ENCODE results near the gene KCTD19.
"Not testable (repeated sequence)": the region's sequence is repeated elsewhere in the genome, so short reads cannot be mapped to it uniquely, and the experiment has no call there.

The KCTD19 gene

DNA sequence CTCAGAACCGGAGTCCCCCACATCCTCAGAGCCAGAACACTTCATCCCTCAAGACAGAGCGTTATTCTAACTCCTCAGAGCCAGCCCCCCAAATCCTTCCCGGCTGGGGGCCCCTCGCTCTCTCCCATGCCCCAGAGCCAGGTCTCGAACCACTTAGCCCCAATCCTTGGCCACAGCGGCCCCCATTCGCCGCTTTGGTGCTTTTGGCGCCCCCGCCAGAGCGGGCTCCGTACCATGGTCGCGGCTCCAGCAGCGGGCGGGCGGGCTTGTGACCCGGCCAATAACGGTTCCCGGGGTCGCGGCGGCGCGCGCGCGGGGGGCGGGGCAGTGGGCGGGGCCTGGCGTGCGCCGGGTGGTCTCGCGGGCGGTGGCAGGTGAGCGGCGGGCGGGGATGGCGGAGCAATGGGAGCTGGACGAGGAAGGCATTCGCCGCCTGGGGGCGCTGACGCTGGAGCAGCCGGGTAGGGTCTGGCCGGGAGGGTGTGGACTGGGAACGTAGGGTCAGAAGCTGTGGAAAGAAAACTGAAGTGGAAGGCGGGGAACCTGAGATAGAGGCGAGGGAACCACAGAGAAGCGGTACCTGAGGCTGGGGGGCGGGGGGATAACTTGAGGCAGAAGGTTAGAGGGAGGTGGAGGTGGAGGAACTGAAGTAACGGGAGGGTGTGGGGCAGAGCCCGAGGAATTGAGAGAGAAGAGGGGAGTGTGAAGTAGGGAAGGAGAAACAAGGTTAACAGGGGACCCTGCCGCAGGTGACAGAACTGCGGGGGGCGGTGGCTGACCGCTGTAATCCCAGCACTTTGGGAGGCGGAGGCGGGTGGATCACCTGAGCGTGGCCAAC is at the start of gene KCTD19, which contains the start of gene LRRC36:
TSS of gene KCTD19 (minus strand) at position 270 of the 838 bp plus-strand sequence. CDS start at position 236, 34 bp downstream.
TSS of gene LRRC36 (plus strand) at position 344 of the 838 bp plus-strand sequence. CDS start at position 392, 48 bp downstream.
- peak; percentile 13 to 61 for DNase-seq (ENCODE audit: low read depth in 2 of 2)

DNA sequence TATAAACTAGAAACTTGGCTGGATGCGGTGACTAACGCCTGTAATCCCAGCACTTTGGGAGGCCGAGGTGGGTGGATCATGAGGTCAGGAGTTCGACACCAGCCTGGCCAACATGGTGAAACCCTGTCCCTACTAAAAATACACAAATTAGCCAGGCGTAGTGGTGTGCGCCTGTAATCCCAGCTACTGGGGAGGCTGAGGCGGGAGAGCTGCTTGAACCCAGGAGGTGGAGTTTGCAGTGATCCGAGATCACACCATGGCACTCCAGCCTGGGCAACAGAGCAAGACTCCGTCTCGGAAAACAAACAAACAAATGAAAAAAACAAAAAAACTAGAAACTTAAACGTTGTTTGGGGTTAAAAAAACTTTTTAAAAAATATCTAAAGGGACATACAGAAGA is 49.5 kb upstream of the KCTD19 start:
- DNase-seq (ENCODE audit: low read depth in 2 of 2): not testable (repeated sequence)

DNA sequence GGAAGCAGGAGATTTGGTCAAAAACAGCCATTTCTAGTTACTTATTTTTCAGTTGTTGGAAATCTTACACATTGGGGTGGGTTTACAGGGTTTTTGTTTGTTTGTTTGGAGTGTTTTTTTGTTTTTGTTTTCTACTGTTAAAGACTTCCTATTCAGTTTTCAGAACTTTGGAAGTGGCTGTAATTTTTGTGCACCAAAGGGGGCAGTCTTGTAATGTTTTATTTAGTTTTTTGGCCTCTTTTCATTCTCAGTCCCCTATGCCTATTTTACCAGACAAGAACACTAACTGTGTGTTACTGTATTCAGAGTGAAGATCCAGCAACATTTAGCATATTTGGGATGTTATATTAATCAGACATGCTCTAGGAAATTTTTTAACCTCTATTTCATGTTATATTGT is 46.1 kb upstream of the KCTD19 start:
- no peak for DNase-seq (ENCODE audit: low read depth in 2 of 2)

DNA sequence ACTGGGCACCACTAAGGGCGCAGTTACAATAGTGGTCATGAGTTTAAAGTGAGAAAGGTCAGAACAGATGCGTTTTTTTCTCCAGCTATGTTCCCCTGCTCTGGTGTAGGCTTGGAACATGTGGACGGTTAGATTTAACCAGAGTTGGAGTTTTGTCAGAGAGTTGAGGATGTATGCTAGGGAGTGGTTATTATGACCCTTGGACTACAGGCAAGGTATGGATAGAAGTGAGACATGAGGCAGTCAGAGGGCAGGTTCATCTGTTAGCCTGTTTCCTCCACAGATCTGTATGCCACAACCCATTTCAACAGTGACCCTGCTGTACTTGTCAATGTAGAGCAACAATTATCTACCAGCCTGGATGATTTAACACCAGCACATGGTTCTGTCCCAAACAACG is 44.1 kb upstream of the KCTD19 start:
- DNase-seq (ENCODE audit: low read depth in 2 of 2): no peak

DNA sequence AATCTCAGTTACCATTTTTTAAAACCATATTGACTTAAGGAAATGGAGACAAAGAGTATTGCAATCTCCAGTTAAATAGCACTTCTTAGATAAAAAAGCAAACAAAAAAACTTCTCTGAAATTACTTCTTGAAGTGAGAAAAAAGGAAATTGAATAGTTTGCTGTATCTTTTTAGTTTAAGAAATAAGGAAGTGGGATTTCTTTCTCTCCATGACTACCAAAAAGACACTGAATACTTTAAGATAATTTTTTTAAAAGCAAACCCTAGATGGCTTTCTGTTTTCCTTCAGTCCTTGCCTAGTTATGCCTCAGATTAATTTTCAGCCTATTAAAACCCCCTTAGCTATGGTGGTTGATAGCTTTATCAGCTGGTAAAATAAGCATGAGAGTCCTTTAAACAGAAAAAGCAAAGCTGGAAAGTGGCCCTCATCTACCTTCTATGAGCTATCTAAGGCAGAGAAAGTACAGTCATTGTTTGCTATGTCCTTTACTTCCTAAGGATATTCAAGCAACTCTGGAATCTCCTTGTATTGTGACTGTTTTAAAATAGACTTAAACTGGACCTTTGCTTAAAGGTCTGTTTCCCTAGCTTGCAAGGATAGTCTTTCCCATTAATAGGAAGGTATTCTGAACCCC is 38.2 kb upstream of the KCTD19 start:
- DNase-seq (ENCODE audit: low read depth in 2 of 2): no peak

DNA sequence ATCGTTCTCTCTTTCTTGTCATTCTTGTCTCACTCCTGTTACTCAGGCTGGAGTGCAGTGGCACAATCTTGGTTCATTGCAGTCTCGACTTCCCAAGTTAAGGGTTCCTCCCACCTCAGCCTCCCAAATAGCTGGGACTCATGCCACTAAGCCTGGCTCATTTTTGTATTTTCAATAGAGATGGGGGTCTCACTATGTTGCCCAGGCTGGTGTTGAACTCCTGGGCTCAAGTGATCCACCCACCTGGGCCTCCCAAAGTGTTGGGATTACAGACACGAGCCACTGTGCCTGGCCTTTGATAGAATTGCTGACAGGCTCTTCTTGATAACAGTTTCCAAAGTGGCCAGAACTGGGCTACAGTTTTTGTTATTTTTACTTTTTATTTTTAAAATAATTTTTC is 34.5 kb upstream of the KCTD19 start:
- no peak for DNase-seq (ENCODE audit: low read depth in 2 of 2)

DNA sequence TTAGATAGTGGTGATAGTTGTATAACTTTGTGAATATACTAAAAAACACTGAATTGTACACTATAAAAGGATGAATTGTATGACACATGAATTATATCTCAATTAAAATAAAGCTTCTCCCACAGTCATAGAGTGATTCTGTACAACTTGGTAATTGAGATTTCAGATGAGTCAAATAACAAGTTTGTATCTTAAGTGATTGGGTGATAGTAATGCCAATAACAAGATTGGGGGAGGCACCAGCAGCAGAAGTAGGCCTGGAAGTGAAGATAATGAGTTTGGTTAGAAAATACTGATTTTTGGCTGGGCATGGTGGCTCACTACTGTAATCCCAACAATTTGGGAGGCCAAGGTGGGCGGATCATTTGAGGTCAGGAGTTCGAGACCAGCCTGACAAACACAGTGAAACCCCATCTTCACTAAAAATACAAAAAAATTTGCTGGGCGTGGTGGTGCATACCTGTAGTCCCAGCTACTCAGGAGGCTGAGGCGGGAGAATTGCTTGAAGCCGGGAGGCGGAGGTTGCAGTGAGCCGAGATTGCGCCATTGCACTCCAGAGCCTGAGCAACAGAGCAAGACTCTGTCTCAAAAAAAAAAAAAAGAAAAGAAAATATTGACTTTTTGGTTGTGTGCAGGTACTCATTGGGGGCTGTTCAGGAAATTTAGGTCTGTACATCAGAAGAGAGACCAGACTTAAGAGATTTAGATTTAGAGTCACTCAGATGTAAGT is 33.2 kb upstream of the KCTD19 start:
- not testable (repeated sequence) for DNase-seq (ENCODE audit: low read depth in 2 of 2)

DNA sequence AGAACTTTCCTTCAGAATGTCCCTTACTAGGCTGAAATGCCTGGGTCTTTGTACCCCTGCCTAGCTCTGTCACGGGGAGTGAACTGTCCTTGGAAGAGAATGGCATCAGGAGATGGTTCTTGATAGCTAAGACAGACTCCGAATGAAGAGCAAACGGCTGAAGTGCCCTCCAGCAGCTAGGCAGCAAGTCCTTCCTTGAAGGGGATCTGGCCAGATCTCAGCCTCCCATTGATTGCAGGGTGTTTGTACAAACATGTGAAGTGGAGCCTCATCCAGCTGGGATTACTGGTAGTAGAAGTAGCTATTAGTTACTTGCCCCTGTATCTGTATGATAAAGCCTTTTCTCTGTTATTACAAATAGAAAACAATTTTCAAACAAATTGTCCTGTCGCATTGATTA is 31.0 kb upstream of the KCTD19 start:
- no peak for DNase-seq (ENCODE audit: low read depth in 2 of 2)

DNA sequence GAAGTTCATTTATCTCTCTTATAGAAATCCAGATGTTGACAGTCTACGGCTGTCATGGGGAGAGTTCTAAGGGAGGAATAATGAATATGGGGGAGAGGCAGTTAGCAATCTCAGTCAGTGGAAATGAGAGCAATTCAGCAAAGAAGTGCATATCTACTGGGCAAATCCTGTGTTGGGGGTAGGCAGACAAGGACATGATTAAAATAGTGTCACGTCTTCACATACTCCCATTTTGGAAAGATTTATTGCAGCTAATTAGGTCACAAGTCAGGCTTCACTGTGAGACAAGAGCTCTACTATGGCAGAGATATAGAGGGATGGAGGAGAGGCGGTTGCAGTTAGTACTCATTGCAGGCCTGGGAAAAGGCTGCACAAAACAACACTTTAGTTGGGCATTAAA is 29.9 kb upstream of the KCTD19 start:
- DNase-seq (ENCODE audit: low read depth in 2 of 2): no peak

DNA sequence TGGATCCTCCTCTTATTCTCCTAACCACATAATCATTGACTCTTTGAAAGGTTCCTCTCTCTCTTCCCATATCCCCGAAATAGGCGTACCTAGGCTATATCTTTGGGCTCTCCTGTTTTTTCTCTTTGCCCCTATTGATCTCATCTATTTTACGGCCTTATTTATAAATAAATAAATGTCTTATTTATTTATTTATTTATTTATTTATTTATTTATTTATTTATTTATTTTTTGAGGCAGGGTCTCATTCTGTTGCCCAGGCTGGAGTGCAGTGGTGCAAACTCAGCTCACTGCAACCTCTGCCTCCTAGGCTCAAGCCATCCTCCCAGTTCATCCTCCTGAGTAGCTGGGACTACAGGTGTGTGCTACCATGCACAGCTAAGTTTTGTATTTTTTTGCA is 25.9 kb upstream of the KCTD19 start:
- DNase-seq (ENCODE audit: low read depth in 2 of 2): not testable (repeated sequence)

DNA sequence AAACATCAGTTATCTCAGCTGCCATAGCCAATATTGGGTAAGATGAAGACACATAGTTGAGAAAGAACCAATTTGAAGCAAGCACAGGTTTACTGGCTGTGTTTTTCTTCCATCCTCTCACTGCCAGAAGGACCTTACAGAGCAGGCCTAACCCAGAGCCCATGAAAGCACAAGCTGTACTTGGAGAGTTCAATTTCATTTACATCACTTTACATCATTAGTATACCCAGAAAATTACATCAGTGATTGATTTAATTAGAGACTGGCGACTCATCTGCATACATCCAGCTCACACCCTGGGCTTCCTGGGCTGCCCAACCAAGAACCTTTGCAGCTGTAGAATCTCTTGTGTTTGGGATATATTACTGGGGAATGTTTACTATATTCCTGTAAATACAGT is 23.8 kb upstream of the KCTD19 start:
- DNase-seq (ENCODE audit: low read depth in 2 of 2): no peak

DNA sequence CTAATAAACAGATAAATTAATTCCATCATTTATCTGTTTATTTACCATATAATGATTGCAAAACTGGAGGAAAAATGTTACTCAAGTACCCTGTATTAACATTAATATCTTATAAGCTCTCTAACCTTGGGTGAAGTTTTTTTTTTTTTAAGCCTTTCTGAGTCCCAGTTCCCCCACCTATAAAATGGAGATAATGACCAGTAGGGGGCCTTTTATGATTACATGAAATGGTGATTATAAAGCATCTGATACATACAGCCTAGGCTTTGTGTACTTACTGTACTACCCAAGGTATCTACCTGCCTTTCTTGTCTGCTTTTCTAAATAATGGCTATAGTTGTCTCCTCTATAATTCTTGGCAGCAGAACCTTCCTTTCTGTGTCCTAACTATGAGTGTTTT is 22.6 kb upstream of the KCTD19 start:
- DNase-seq (ENCODE audit: low read depth in 2 of 2): no peak

DNA sequence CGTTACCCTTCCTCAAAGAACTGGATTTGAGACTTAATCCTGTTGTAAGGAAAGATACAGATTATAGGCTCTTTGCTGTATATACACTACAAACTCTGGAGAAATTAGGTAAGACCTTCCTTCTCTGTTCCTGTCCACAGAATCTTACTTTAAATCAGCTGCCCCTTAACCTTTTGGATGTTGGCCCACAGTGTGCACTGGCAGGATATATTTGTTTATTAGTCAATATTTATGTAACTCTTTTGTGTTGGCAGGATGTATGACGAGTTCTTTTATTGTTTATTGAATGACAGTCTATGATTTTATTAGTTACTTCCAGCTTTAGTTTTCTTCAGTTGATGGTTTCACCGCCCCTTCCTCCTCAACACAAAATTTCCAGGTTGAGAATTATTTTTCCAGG is 19.8 kb upstream of the KCTD19 start:
- no peak for DNase-seq (ENCODE audit: low read depth in 2 of 2)

DNA sequence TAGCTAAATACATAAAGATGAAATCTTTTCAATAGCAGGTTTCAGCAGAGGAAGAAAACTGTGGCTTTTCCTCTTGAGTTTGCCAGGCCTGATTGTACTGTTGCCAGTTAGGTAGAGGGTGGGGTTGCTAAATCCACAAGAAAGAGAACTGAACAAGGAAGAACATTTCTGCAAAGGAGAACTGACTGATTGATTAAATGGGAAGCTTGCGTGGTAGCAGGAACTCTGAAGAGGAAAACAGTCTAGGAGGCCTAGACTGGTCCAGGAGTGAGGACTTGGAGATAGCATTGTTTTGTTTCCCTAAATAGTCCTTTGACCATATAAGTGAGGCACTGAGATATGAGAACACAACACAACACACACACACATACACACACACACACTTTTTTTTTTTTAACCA is 18.9 kb upstream of the KCTD19 start:
- DNase-seq (ENCODE audit: low read depth in 2 of 2): no peak

DNA sequence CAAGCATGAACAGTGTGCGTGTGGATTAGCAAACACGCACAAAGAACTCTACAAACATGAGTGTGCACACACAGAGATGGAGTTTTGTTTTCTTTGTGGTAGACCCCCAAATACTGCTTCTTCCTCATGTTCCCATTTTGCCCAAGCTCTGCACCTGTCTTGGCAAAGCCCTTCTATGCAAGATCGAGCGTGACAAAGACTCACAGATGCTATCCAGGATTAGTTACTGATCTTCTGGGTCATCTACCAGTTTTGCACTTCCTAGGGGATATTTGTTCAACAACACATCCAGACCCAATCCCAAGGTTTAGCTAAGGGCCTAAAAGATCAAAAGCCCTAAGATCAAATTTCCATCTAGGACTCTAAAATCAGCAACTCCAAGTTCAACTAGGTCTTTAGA is 16.1 kb upstream of the KCTD19 start:
- no peak for DNase-seq (ENCODE audit: low read depth in 2 of 2)

DNA sequence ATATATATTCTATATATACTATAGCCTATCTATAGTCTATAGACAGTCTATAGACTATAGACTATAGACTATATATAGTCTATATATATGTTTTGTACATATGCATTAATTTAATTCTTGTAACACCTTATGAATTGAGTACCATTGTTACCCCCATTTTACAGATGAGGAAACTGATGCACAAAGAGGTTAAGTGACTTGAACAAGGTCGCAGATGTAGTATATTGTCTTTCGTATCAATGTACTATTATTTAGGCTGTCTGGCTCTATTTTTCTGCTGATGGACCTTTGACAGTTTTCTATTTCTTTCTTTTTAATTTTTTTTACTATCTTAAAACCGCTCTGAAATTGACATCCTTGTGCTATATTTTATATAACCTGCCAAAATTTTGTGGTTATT is 14.7 kb upstream of the KCTD19 start:
- no peak for DNase-seq (ENCODE audit: low read depth in 2 of 2)

DNA sequence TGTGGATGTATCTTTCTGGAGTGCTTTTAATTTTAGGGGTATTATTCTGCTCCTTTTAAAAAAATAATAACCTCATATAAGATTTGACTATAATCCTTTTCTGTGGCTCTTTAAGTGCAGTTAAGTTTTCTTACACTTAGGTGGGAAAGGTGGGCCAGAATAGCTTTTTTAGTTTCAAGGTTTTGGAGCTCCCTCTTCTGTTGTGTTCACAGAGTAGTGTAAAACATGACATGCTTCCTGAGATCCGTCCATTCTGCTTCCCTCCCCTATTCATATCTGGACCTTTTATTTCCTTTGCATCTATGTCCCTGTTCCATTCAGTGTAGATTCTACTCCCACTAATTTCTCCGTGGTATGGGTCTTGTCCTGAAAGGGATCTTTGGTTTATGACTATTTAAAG is 12.9 kb upstream of the KCTD19 start:
- DNase-seq (ENCODE audit: low read depth in 2 of 2): no peak

DNA sequence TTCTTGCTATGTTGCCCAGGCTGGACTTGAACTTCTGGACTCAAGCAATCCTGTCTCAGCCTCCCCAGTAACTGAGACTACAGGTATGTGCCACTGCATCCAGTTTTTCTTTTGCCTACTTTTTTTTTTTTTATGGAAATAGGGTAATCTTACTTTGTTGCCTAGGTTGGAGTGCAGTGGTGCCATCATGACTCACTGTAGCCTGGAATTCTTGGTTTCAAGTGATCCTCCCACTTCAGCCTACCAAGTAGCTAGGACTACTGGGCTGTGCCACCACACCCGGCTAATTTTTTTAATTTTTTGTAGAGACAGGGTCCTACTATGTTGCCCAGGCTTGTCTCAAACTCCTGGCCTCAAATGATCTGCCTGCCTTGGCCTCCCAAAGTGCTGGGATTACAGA is 10.1 kb upstream of the KCTD19 start:
- no peak for DNase-seq (ENCODE audit: low read depth in 2 of 2)

DNA sequence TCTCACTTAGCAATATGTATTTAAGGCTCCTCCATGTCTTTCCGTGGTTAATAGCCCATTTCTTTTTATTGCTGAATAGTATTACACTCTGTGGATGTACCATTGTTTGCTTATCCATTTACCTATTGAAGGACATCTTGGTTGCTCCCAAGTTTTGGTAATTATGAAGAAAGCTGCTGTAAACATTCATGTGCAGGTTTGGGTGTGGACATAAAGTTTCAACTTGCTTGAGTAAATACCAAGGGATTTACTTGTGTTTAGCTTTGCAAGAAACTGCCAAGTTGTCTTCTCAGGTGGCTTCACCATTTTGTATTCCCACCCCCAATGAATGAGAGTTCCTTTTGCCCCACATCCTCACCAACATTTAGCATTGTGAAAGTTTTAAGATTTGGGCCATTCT is 9.6 kb upstream of the KCTD19 start:
- no peak for DNase-seq (ENCODE audit: low read depth in 2 of 2)

DNA sequence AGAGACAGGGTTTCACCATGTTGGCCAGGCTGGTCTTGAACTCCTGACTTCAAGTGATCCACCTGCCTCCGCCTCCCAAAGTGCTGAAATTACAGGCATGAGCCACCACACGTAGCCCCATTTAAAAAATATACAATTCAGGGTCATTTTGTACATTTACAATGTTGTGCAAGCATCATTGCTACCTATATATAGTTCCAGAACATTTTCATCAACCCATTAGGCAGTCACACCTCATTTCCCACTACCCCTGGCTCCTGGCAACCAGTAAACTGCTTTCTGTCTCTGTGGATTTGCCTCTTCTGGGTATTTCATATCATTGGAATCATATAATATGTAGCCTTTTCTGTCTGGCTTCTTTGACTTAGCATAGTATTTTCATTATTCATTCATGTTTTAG is 6.8 kb upstream of the KCTD19 start:
- DNase-seq (ENCODE audit: low read depth in 2 of 2): no peak

DNA sequence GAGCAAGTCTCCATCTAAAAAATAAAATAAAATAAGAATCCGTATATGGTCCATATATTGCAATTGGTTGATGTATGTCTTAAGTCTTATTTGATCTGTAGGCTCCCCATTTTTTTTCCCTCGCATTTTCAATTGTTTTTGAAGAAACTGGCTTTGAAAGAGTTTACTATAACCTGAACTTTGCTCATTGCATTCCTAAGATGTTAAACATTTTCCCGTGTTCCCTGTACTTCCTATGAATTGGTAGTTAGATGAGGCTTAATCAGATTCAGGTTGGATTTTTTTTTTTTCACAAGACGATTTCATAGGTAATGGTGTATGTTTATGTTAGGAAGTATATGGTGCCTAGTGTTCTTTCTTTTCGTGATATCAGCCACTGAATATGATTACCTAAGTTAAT is 3.4 kb upstream of the KCTD19 start:
- DNase-seq (ENCODE audit: low read depth in 2 of 2): no peak

DNA sequence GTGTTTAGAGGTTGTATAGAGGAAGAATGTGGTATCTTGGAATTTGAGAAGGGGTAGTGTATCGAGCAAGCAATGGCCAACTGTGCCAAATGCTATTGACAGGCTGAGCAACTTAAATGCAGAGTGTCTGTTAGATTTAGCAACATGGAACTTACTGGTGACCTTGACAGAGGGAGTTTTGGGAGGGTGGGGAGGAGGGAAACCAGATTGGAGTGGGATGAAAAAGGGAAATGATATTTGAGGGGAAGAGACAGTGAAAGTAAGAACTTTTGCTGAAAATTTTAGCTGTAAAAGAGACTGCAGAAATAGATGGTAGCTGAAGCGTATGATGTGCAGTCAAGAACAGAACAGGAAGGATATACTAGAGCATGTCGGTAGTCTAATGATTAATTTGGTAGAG is 1.2 kb upstream of the KCTD19 start:
- DNase-seq (ENCODE audit: low read depth in 2 of 2): no peak

DNA sequence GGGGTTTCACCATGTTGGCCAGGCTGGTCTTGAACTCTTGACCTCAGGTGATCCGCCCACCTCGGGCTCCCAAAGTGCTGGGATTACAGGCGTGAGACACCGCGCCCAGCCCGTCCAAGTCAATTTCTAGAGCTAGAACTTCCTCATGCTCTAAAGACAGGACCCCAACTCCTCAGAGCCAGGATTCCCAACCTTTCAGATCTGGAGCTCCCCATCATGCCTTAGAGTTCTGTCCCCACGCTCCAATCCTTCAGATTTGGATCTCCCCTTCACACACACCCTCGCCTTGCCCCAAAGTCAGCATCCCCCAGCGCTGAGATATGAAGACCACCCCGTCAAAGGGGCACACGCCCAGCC is 448 bp downstream of the KCTD19 start:
- DNase-seq (ENCODE audit: low read depth in 2 of 2): no peak
